Measurements from ENCODE around the gene DNPH1.

Gene DNPH1

DNA sequence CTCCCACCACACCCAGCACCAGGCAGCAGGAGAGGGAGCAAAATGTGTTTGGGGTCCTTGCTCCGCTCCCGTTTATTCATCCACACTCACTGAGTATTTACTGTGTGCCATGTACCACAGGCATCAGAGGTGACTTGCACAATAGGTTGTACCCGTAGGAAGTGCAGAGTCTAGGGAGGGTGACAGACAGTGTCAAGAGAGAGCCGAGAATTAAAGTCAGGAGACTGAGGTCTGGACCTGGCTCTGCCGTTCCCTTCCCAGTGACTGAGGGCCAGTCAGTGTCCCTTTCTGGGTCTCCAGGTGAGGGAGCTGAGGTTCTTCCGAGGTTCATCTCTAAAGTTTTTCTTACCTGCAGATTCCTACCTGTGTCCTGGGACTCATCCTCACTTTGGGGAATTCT is 36.3 kb upstream of the DNPH1 start:
- intact Hi-C loops (cut with DNase I) = loop anchor here (10.0 kb wide), 1 partner anchor 239 kb away; no protein-coding TSS in a partner anchor
- no peak for DNase-seq

- no peak for DNase-seq
- intact Hi-C loops (cut with DNase I) = loop anchor here (10.0 kb wide), 1 partner anchor 240 kb away; no protein-coding TSS in a partner anchor
Observed at GRCh38 chr6:43264599-43265145, 35.4 kb upstream of the DNPH1 start.

- DNase-seq = peak in 9 of 10 donors; percentile 42 to 94 (median 61)
Observed at GRCh38 chr6:43263314-43264178, 34.3 kb upstream of the DNPH1 start.

DNA sequence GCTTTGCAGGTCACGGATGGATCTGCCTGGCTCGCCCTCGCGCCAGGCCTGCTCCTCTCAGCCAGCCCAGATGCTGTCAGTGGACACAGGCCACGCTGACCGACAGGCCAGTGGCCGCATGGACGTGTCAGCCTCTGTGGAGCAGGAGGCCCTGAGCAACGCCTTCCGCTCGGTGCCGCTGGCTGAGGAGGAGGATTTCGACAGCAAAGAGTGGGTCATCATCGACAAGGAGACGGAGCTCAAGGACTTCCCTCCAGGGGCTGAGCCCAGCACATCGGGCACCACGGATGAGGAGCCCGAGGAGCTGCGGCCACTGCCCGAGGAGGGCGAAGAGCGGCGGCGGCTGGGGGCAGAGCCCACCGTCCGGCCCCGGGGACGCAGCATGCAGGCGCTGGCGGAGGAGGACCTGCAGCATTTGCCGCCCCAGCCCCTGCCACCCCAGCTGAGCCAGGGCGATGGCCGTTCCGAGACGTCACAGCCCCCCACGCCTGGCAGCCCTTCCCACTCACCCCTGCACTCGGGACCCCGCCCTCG is 33.6 kb upstream of the DNPH1 start:
- peak in 2 of 10 donors; percentile 78 to 81 for DNase-seq
- intact Hi-C loops (cut with DNase I) = loop anchor here (10.0 kb wide), 1 partner anchor 242 kb away; no protein-coding TSS in a partner anchor

More at GRCh38 chr6:43263314-43264178, 34.3 kb upstream of the DNPH1 start:
- intact Hi-C loops (cut with DNase I) = loop anchor here (10.0 kb wide), 1 partner anchor 241 kb away; no protein-coding TSS in a partner anchor

GRCh38 chr6:43262000-43262779 is 32.9 kb upstream of the DNPH1 start:
- intact Hi-C loops (cut with DNase I) = loop anchor here (10.0 kb wide), 1 partner anchor 243 kb away; no protein-coding TSS in a partner anchor
- DNase-seq = peak in 2 of 10 donors; percentile 27 to 54

DNA sequence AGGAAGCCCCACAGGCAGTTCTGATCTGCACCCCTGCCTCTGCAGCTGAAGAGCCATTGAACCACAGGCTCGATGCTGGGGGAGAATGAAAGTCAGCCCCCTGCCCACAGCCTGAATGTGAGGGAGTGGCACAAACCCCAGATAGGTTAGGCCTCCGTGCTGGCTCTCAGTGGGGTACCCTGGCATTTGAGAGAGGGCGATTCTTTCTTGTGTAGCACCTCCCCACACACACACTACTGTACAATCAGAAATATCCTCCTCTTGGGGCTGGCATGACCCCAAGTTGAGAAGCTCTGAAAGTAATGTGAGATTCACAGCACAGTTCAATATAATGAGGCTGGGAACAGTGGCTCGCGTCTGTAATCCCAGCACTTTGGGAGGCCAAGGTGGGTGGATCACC is 31.9 kb upstream of the DNPH1 start:
- DNase-seq = peak in 1 of 10 donors; percentile 15

DNA sequence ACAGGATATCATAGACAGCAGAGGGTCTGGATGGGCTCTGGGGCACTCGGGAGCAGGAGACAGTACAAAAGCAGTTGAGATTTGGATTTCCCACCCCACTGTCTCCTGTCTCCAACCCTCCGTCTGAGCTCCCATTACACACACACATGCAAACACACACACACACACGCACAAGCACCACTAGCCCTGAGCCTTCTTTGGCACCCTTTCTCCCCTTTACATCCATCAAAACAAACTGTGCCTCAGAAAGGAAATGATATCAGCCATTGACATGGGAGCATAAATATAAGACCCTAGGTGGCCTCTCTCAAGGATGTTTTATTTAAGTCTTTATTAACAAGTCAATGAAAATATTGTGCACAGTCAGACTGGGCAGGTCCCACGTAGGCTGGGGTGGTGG is 31.5 kb upstream of the DNPH1 start:
- peak in 1 of 10 donors; percentile 17 for DNase-seq
- intact Hi-C loops (cut with DNase I) = loop anchor here (10.0 kb wide), 1 partner anchor 244 kb away; no protein-coding TSS in a partner anchor

More for the DNA sequence above, 31.9 kb upstream of the DNPH1 start:
- intact Hi-C loops (cut with DNase I) = loop anchor here (10.0 kb wide), 1 partner anchor 244 kb away; no protein-coding TSS in a partner anchor

GRCh38 chr6:43258807-43259686 is 29.8 kb upstream of the DNPH1 start:
- intact Hi-C loops (cut with DNase I) = no loop called here

DNA sequence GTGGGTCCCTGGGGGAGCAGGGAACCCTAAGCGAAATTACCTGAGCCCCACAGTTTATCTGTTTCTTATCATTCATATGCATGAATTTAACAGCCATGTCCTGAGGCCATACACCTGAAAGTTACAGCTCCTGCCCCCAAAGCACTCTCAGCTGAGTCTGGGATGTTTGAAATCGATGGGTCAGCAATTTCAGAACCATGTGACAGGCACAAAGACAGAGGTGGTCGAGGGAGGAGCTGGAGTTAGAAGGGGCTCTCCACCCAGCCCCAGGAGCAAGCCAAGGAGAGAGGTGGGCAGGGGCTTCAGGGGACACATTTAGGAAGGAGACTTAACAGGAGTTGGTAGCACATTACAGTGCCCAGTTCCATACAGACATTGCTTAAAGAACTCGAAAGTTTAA is 28.9 kb upstream of the DNPH1 start:
- intact Hi-C loops (cut with DNase I) = no loop called here
- DNase-seq = no peak

More at GRCh38 chr6:43258807-43259686, 29.8 kb upstream of the DNPH1 start:
- peak in 1 of 10 donors; percentile 67 for DNase-seq

- intact Hi-C loops (cut with DNase I) = no loop called here
- DNase-seq = peak in 1 of 10 donors; percentile 44
Observed at GRCh38 chr6:43257367-43258145, 28.3 kb upstream of the DNPH1 start.

GRCh38 chr6:43256670-43257366 is 27.5 kb upstream of the DNPH1 start:
- DNase-seq = peak in 1 of 10 donors; percentile 20
- intact Hi-C loops (cut with DNase I) = no loop called here

- peak in 1 of 10 donors; percentile 52 for DNase-seq
- intact Hi-C loops (cut with DNase I) = no loop called here
Observed at GRCh38 chr6:43255408-43256054, 26.2 kb upstream of the DNPH1 start.

GRCh38 chr6:43254846-43255245 is 25.6 kb upstream of the DNPH1 start:
- intact Hi-C loops (cut with DNase I) = no loop called here
- peak in 1 of 10 donors; percentile 26 for DNase-seq

GRCh38 chr6:43254138-43254817 is 25.0 kb upstream of the DNPH1 start:
- DNase-seq = peak in 1 of 10 donors; percentile 37
- intact Hi-C loops (cut with DNase I) = no loop called here

GRCh38 chr6:43253401-43253800 is 24.1 kb upstream of the DNPH1 start:
- intact Hi-C loops (cut with DNase I) = no loop called here
- peak in 1 of 10 donors; percentile 59 for DNase-seq

- peak in 1 of 10 donors; percentile 55 for DNase-seq
- intact Hi-C loops (cut with DNase I) = no loop called here
Observed at GRCh38 chr6:43250992-43251373, 21.7 kb upstream of the DNPH1 start.

GRCh38 chr6:43248791-43249190 is 19.5 kb upstream of the DNPH1 start:
- intact Hi-C loops (cut with DNase I) = loop anchor here (10.0 kb wide), 1 partner anchor 74 kb away; the partner anchor contains the start of gene SRF
- no peak for DNase-seq

All from posterior cingulate gyrus (tissue), 11 donors.